Measurements from ENCODE around the gene STN1. TPM values are rescaled to one million over a fixed set of nuclear protein-coding genes. Genes with fewer than 3 reads are reported as not detected.

Gene STN1, protein sequence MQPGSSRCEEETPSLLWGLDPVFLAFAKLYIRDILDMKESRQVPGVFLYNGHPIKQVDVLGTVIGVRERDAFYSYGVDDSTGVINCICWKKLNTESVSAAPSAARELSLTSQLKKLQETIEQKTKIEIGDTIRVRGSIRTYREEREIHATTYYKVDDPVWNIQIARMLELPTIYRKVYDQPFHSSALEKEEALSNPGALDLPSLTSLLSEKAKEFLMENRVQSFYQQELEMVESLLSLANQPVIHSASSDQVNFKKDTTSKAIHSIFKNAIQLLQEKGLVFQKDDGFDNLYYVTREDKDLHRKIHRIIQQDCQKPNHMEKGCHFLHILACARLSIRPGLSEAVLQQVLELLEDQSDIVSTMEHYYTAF
- 23.6 and 24.1 TPM in 2 replicates for total RNA-seq

DNA sequence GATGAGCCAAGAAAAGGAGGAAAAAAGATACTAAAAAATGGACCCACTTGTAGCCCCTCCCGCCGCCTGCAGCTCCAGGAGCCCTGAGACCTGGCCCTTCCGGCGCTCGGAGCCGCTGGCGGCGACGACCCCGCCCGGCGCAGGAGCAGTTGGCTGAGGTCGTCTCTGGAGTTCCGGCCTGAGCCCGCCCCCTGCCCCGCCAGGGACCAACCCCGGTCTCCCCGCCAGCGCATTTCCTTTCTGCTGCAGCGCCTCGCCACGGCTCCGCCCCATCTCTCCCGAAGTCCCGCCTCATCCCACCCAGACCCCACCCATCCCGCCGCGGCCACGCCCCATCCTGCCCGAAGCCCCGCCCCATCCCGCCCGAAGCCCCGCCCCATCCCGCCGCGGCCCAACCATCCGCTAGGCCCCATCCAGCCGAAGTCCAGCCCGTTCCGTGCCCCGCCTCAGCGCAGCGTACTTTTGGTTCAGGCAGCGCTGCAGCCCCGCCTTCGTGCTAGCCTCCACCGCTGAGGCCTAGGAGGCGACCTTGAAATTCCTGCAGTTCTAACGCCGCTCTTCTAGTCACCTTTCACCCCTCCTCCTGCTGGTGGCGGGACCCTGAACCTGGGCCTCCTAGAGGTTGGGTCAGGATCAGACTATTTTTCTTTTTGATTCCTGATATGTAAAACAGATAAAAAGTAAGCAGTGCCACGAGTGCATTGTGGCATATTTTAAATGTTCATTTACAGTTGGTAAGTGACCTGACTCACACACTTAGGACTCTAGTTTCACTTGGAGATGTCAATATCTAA is at the start of gene STN1:
Gene STN1 (minus strand): TSS at position 132 of the 794 bp plus-strand sequence. CDS start 590 bp downstream, outside the sequence.
- no peaks in the 10 kb centered on the region for H3K9me3 Mint-ChIP-seq
- peak within 1 kb of the TSS; percentile 97 for H3K27ac Mint-ChIP-seq
- H3K4me1 Mint-ChIP-seq, result peaks cover 33% of the 10 kb centered on the region
- intact Hi-C loops (cut with micrococcal nuclease), result loop anchor here (1.0 to 10.0 kb wide), 7 partner anchors 10 to 434 kb away; partner anchors contain the start of genes CFAP58, GSTO2, ITPRIP and SLK
- peaks cover 20% of the 10 kb centered on the region for H3K36me3 Mint-ChIP-seq (ENCODE audit: low read depth)
- no peaks in the 10 kb centered on the region for H3K27me3 Mint-ChIP-seq
- H3K4me3 Mint-ChIP-seq, result peak within 1 kb of the TSS; percentile 97
- peak; percentile 98 for DNase-seq

DNA sequence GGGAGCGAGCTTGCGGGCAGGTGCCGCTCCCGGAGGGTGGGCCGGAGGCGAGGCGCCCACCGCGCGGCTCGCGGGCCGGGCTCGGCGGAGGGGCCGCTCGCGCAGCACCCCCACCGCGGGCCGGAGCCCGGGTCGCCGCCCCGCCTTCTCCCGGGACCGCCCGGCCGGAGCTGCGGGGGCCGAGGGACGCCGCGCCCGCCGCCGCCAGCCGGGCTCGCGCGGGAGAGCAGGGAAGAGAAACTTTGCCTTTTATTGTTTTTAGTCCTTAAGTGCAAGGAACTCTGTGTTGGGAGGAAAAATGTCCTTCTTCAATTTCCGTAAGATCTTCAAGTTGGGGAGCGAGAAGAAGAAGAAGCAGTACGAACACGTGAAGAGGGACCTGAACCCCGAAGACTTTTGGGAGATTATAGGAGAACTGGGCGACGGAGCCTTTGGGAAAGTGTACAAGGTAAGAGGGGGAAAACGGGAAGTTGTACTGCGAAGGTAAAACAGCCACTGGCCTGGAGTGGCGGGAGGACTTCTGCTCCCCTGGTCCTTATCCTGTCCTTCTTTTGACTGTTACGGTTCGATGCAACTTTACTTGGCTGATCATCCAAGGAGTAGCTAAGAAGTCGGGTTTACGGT is 49.6 kb upstream of the STN1 start:
- no peaks in the 10 kb centered on the region for H3K27me3 Mint-ChIP-seq
- intact Hi-C loops (cut with micrococcal nuclease), result loop anchor here (1.0 to 10.0 kb wide), 7 partner anchors 15 to 383 kb away; partner anchors contain the start of genes CFAP43 and STN1

DNA sequence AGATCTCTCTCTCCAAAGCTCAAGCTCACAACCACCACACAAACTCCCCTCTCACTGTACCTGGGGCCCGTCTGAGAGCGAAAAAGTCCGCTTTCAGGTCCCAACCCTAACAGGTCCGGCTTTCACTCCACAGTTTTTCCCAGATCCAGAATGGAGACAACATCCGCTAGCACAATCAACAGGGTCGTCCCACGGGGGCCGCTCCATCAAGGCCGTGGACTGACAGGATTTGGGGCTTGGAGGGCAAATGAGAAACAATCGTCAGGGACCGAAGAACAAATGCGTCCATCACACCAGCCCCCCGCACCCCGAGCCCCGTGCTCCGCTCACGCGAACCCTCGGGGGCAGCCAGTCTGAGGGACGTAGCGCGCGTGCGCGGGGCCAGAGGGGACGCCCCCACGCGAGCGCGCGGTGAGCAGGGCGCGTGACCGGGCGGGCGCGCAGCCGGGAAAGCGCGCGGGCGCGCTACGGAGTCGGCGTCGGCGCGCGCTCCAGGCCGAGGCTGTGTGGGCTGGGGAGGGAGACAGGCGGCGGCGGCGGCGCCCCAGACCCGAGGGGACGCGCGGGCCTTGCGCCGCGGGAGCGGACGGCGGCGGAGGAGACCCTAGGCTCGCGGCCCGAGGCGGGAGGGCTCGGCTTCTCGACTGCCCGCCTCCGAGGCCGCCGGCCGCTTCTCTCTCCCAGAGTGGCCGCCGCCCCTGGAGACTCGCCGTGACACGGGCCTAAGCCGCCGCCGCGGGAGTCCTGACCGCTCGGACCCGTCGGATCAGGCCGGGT is 48.9 kb upstream of the STN1 start, which contains the start of gene SLK:
Gene SLK (plus strand): TSS at position 470 of the 777 bp plus-strand sequence. CDS start 606 bp downstream, outside the sequence.
- intact Hi-C loops (cut with micrococcal nuclease), result loop anchor here (1.0 to 10.0 kb wide), 5 partner anchors 48 to 382 kb away; partner anchors contain the start of genes CFAP43 and STN1
- Mint-ChIP-seq H3K36me3 (ENCODE audit: low read depth) (peaks cover 9% of the 10 kb centered on the region), H3K27ac (peak within 1 kb of the TSS; percentile 93), H3K4me1 (peaks cover 32% of the 10 kb centered on the region), H3K27me3 (no peaks in the 10 kb centered on the region), H3K4me3 (peak within 1 kb of the TSS; percentile 97), H3K9me3 (no peaks in the 10 kb centered on the region)
- DNase-seq, result peak; percentile 96

More for the DNA sequence above, 49.6 kb upstream of the STN1 start:
- peak overlapping the region; percentile 93 for H3K27ac Mint-ChIP-seq
- peak overlapping the region; percentile 97 for H3K4me3 Mint-ChIP-seq
- H3K36me3 Mint-ChIP-seq (ENCODE audit: low read depth), result peaks cover 11% of the 10 kb centered on the region
- H3K4me1 Mint-ChIP-seq, result peaks cover 32% of the 10 kb centered on the region
- H3K9me3 Mint-ChIP-seq, result no peaks in the 10 kb centered on the region
- DNase-seq, result peak; percentile 83

DNA sequence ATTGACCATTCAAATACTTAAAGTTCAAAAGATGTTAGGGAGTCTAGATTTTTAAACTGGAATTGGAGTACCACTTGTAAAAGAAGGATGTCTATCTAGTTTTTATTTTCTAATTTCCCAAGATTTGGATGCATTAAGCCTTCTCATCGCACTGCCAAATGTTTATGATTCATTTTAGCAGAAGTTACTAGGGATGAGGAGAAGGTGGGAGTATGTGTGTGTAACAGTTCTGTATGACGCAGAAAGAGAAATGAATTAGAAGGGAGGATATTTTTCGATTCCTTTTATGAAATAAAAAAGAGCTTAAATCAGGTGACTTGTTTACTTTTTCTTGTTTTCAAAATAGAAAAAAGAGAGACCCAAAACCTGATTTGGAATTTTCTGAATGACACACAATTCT is 42.1 kb upstream of the STN1 start:
- H3K4me1 Mint-ChIP-seq, result no peaks in the 10 kb centered on the region
- peaks cover 36% of the 10 kb centered on the region for H3K27me3 Mint-ChIP-seq
- intact Hi-C loops (cut with micrococcal nuclease), result loop anchor here (10.0 kb wide), 2 partner anchors 275 to 375 kb away; partner anchors contain the start of gene CFAP43
- peaks cover 3% of the 10 kb centered on the region for H3K9me3 Mint-ChIP-seq
- peaks cover 2% of the 10 kb centered on the region for H3K36me3 Mint-ChIP-seq (ENCODE audit: low read depth)
- H3K27ac Mint-ChIP-seq, result no peak overlapping the region
- DNase-seq, result no peak
- no peak overlapping the region for H3K4me3 Mint-ChIP-seq

DNA sequence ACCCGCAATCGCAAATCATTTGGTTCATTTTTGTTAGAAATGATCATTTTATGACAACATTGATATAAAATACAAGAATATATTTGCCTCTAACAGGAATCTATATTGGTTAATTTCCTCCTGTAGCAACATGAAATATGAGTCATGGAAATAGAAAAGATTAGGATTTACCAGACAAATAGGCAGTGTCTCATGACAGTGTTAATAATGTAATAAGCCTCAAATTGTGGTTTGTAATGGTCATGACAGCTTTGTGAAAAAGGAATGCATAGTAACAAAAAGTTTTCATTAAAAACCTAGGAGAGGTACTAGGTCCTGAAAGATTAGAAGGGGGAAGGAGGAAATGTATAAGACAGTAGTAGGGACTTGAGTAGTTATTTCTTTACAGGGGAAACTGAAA is 41.0 kb upstream of the STN1 start:
- Mint-ChIP-seq H3K27me3 (peaks cover 38% of the 10 kb centered on the region), H3K4me1 (no peaks in the 10 kb centered on the region), H3K27ac (no peak overlapping the region), H3K4me3 (no peak overlapping the region), H3K36me3 (ENCODE audit: low read depth) (peaks cover 2% of the 10 kb centered on the region), H3K9me3 (peaks cover 4% of the 10 kb centered on the region)
- intact Hi-C loops (cut with micrococcal nuclease), result no loop called here
- DNase-seq, result no peak

DNA sequence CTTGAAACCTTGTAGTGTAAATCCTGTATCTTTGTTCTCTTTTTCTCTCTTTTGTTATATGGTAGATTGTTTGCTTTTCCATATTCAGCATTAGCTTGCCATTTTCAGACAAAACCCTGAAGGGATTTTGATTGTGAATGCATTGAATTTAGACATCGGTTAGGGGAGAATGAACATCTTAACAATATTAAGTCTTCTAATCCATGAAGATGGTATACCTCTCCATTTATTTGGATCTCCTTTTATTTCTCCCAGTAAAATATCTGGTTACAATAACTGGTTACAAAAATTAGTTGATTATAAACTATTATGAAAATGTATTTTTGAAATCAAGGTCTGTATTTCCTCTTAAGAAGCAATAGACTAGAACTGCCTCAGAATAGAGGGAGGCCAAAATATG is 36.6 kb upstream of the STN1 start:
- intact Hi-C loops (cut with micrococcal nuclease), result no loop called here
- H3K36me3 Mint-ChIP-seq (ENCODE audit: low read depth), result peaks cover 2% of the 10 kb centered on the region
- peaks cover 4% of the 10 kb centered on the region for H3K9me3 Mint-ChIP-seq
- H3K27ac Mint-ChIP-seq, result no peak overlapping the region
- no peak for DNase-seq
- no peak overlapping the region for H3K4me3 Mint-ChIP-seq
- no peaks in the 10 kb centered on the region for H3K4me1 Mint-ChIP-seq
- peaks cover 29% of the 10 kb centered on the region for H3K27me3 Mint-ChIP-seq

DNA sequence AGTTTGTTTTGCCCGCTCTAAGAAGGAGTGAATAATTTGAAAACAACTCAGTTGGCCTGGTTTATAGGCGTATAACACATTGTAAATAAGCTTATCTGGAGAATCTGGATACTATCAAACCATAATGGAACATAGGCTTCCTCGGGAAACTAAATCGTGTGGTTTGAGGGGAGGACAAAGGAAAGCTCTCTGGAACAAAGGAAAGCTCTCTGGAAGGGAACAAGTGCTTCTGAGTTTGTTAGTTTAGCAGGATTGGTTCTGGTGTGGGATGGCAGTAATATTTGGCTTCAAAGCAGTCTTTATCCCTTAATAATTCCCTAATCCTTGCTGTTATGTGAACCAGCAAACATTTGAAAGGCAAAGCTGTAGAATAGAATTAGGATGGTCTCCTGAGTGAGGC is 34.0 kb upstream of the STN1 start:
- intact Hi-C loops (cut with micrococcal nuclease), result no loop called here
- H3K4me1 Mint-ChIP-seq, result peaks cover 9% of the 10 kb centered on the region
- H3K4me3 Mint-ChIP-seq, result no peak overlapping the region
- peaks cover 4% of the 10 kb centered on the region for H3K9me3 Mint-ChIP-seq
- peak; percentile 17 for DNase-seq
- H3K27me3 Mint-ChIP-seq, result peaks cover 17% of the 10 kb centered on the region
- no peak overlapping the region for H3K27ac Mint-ChIP-seq
- peaks cover 2% of the 10 kb centered on the region for H3K36me3 Mint-ChIP-seq (ENCODE audit: low read depth)

DNA sequence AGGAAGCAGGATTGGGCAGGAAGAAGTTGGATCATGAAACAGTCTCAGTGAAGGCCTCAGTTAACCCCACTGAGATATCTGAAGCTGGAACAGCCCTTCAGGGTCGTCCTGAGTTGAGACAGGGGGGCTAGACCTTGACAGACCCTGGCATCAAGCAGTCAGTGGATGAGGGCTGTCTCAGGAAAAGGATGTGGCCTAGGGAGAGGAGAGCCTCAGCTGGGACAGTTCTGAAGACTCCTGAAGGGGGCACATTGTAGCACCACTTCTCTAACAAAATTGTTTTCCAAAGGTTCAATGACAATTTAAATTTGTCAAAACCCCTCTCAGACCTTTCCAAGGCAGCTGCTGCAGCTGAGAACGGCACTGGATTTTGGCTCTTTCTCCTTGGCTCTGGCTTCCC is 33.2 kb upstream of the STN1 start:
- Mint-ChIP-seq H3K27me3 (peaks cover 12% of the 10 kb centered on the region), H3K9me3 (peaks cover 4% of the 10 kb centered on the region), H3K36me3 (ENCODE audit: low read depth) (peaks cover 2% of the 10 kb centered on the region), H3K27ac (no peak overlapping the region), H3K4me3 (no peak overlapping the region), H3K4me1 (peaks cover 10% of the 10 kb centered on the region)
- intact Hi-C loops (cut with micrococcal nuclease), result no loop called here
- DNase-seq, result peak; percentile 43

DNA sequence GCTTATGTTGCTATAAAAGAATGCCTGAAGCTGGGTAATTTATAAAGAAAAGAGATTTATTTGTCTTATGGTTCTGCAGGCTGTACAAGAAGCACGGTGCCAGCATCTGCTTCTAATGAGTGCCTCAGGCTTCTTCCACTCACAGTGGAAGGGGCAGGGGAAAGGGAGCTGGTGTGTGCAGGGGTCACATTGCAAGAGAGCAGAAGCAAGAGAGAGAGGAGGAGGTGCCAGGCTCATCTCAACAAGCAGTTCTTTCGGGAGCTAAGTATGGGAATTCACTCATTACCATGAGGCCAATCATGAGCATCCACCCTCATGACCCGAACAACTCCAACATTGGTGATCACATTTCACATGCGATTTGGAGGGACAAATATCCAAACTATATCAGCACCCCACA is 31.7 kb upstream of the STN1 start:
- no peaks in the 10 kb centered on the region for H3K36me3 Mint-ChIP-seq (ENCODE audit: low read depth)
- intact Hi-C loops (cut with micrococcal nuclease), result no loop called here
- H3K27ac Mint-ChIP-seq, result no peak overlapping the region
- H3K4me3 Mint-ChIP-seq, result no peak overlapping the region
- H3K27me3 Mint-ChIP-seq, result peaks cover 6% of the 10 kb centered on the region
- H3K4me1 Mint-ChIP-seq, result peaks cover 10% of the 10 kb centered on the region
- no peaks in the 10 kb centered on the region for H3K9me3 Mint-ChIP-seq
- DNase-seq, result peak; percentile 47

DNA sequence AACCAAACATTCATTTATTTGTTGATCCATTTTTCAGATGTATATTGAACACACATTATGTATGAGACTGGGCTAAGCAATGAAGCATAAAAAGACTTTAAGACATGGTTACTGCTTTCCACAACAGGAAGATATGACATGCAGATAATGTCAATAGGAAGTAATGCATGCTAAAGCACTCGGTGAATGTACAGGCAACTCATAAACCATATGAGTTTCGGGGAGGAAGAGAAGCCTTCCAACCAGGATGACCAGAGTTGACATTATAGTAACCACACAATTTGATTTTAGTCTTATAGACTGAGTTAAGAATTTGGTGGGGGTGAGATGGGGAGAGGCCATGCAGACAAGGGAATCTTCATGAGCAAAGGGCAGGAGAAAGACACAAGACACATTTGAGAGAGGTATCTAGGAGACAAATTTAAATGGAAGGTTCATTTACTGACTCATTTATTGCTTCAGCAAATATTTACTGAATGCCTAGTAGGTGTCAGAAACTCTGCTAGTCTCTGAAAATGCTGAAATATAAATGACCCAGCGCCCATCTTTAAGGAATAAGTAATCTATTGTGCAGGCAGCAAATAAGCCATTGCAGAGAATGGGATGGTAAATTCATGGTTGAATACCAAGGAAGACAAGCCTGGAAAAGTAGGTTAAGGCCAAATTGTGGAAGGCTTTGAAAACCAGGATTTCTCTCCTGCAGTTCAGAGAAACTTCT is 30.0 kb upstream of the STN1 start:
- Mint-ChIP-seq H3K27me3 (peaks cover 4% of the 10 kb centered on the region), H3K4me3 (no peak overlapping the region), H3K36me3 (ENCODE audit: low read depth) (no peaks in the 10 kb centered on the region), H3K4me1 (peaks cover 10% of the 10 kb centered on the region), H3K27ac (no peak overlapping the region), H3K9me3 (no peaks in the 10 kb centered on the region)
- DNase-seq, result peak; percentile 52
- intact Hi-C loops (cut with micrococcal nuclease), result no loop called here

DNA sequence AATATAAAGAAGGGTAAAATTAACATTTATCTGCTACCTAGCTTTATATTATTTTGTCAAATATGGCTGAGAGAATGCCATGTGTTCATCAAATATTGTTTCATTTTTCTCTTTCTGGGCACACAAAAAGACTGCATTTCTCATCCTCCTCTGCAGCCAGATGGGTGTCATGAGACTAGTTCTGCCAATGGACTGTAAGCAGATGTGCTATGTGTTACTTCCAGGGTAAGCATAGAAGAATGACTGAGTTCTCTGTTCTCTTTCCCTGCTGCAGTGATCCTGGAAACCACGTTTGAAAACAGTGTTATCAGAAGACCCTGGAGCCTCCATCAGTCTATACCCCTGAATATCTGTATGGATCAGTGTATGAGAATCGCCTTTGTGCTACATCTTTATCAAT is 24.9 kb upstream of the STN1 start:
- peaks cover 9% of the 10 kb centered on the region for H3K4me1 Mint-ChIP-seq
- no peaks in the 10 kb centered on the region for H3K9me3 Mint-ChIP-seq
- no peak overlapping the region for H3K27ac Mint-ChIP-seq
- peaks cover 18% of the 10 kb centered on the region for H3K27me3 Mint-ChIP-seq
- H3K4me3 Mint-ChIP-seq, result no peak overlapping the region
- no peaks in the 10 kb centered on the region for H3K36me3 Mint-ChIP-seq (ENCODE audit: low read depth)
- no peak for DNase-seq
- intact Hi-C loops (cut with micrococcal nuclease), result no loop called here

DNA sequence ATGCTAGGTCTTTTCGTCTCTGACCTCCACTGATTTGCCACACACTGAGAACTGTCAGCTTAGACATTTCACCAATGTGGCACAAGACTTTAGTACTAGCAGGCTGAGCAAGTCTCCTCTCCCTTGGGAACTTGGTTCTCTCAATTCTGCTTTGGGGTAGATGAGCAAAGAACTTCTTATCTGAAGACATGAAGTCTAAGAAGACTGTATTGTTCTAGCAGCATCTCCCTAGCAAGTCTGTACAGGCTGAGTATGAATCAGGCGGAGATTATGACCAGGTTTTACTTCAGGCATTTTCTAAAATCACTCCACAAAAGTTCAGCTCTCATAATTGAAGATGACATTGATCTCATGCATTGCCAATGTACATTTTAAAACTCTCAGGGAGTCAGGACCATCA is 23.8 kb upstream of the STN1 start:
- Mint-ChIP-seq H3K27me3 (peaks cover 21% of the 10 kb centered on the region), H3K4me3 (no peak overlapping the region), H3K36me3 (ENCODE audit: low read depth) (no peaks in the 10 kb centered on the region), H3K9me3 (no peaks in the 10 kb centered on the region), H3K27ac (no peak overlapping the region), H3K4me1 (no peaks in the 10 kb centered on the region)
- intact Hi-C loops (cut with micrococcal nuclease), result no loop called here
- no peak for DNase-seq

All from activated CD4-positive, alpha-beta T cell treated with anti-CD3 and anti-CD28 coated beads, Interleukin-2, amount 10 ng/mL, durations not matched to agents 24 days and 14 days (primary cell).